Esophagus muscularis mucosa (tissue), 4 donors: ENCODE measurements around the gene HIRA. TPM values are rescaled to one million over a fixed set of nuclear protein-coding genes. Genes with fewer than 3 reads are reported as not detected.

Experiments used
- DNase-seq: peaks from one replicate; pipeline ENCODE4 v3.0.0-alpha.2; 2017; ENCODE audit errors: extremely low spot score
- H3K27ac ChIP-seq, 4 donors: fragments of 200-600 bp; sonication (generic); replicated peaks in 1 of 4; 1 replicate in 3 of 4; 2 replicates in 1 of 4; pipeline ENCODE4 v1.5.1; 2016 to 2019; ENCODE audit warnings: mild to moderate bottlenecking in 1 of 4
- H3K27me3 ChIP-seq, 4 donors: fragments of 200-600 bp; sonication (generic); one replicate each; pipeline versions ENCODE4 v1.5.1 to v1.6.0; 2016 to 2019
- H3K36me3 ChIP-seq, 4 donors: fragments of 200-600 bp; sonication (generic); one replicate each; pipeline ENCODE4 v1.5.1; 2016 to 2019
- H3K4me1 ChIP-seq, 4 donors: fragments of 200-600 bp; sonication (generic); one replicate each; pipeline ENCODE4 v1.5.1; 2016 to 2019
- H3K4me3 ChIP-seq, 4 donors: fragments of 200-600 bp; sonication (generic); 1 replicate in 2 of 4; 2 replicates in 2 of 4; pipeline ENCODE4 v1.5.1; 2016 to 2019; ENCODE audit warnings: mild to moderate bottlenecking in 4 of 4, moderate library complexity in 1 of 4
- H3K9me3 ChIP-seq, 4 donors: fragments of 200-600 bp; sonication (generic); 1 replicate in 3 of 4; 2 replicates in 1 of 4; pipeline ENCODE4 v1.5.1; 2016 to 2019
- CTCF ChIP-seq, 3 experiments: fragments of 200-600 bp in 2 of 3; fragments of 450-650 bp in 1 of 3; sonication (generic) in 2 of 3; IDR thresholded peaks; one replicate each; pipeline ENCODE4 v1.5.1; 2017 to 2019; ENCODE audit warnings: antibody characterized with exemption in 3 of 3, mild to moderate bottlenecking in 2 of 3, moderate library complexity in 1 of 3
- EP300 ChIP-seq: sonication (generic); formaldehyde crosslinking; IDR thresholded peaks from one replicate; pipeline ENCODE4 v1.6.1; 2017; ENCODE audit warnings: antibody characterized with exemption
- POLR2A ChIP-seq: fragments of 450-650 bp; IDR thresholded peaks from one replicate; pipeline ENCODE4 v1.6.1; 2017; ENCODE audit warnings: antibody characterized with exemption, moderate library complexity, mild to moderate bottlenecking, low read depth
- POLR2AphosphoS5 ChIP-seq, 2 donors: sonication (generic); formaldehyde crosslinking; IDR thresholded peaks; one replicate each; pipeline ENCODE4 v1.6.1; 2017; ENCODE audit warnings: antibody characterized with exemption in 2 of 2
- WGBS: methylation state at CpG from one replicate; pipeline ENCODE4 v1.1.5; 2018; 5-methylcytosine and 5-hydroxymethylcytosine counted together
- intact Hi-C: fragments of 100-400 bp; cut with DNase I; formaldehyde crosslinking; loops from one replicate; pipeline ENCODE4 v1.15.1; 2023
- total RNA-seq, 4 donors: library from RNA; depleted of rRNA; stranded (reverse); fragments of >200 nt; gene quantifications; one replicate each; pipeline versions ENCODE4 v1.1.0 to v1.2.1, GENCODE V29; 2016

The HIRA gene
- total RNA-seq, 4 donors from 2014 or later, result 22.0 to 31.6 (median 26.5) TPM

- TF ChIP-seq POLR2A, result no peak
- peak; percentile 51 to 87 for TF ChIP-seq POLR2AphosphoS5 (IDR thresholded peaks at IDR 0.05)
- peak in 1 of 3 experiments; percentile 19 for TF ChIP-seq CTCF (IDR thresholded peaks at IDR 0.05)
- under 1% methylated on average over 32 of the region's 42 CpGs for WGBS
Observed at GRCh38 chr22:19478901-19479354, 47.4 kb upstream of the HIRA start, which contains the start of gene UFD1. TSS of gene UFD1 (minus strand) at chr22:19479193. CDS start at chr22:19479085, 108 bp downstream.

GRCh38 chr22:19478045-19478900 is 46.7 kb upstream of the HIRA start:
- Histone ChIP-seq H3K4me1 (peaks cover 18 to 54% (median 50%) of the 10 kb centered on the region in 4 donors), H3K9me3 (no peaks in the 10 kb centered on the region), H3K27me3 (peaks cover 0 to 5% (median 0%) of the 10 kb centered on the region in 4 donors), H3K27ac (peak overlapping the region; percentile 86 to 96 (median 93)), H3K36me3 (peaks cover 5 to 24% (median 21%) of the 10 kb centered on the region in 4 donors), H3K4me3 (peak overlapping the region; percentile 87 to 96 (median 92))
- TF ChIP-seq POLR2AphosphoS5 (IDR thresholded peaks at IDR 0.05) (no peak), CTCF (IDR thresholded peaks at IDR 0.05) (no peak), EP300 (no peak), POLR2A (no peak)
- intact Hi-C loops, result no loop called here
- under 1% methylated on average over 30 of the region's 31 CpGs for WGBS
- DNase-seq, result no peak

More at GRCh38 chr22:19478901-19479354, 47.4 kb upstream of the HIRA start, which contains the start of gene UFD1:
- DNase-seq, result peak; percentile 97
- intact Hi-C loops, result no loop called here
- Histone ChIP-seq H3K36me3 (peaks cover 0 to 17% (median 14%) of the 10 kb centered on the region in 4 donors), H3K27ac (peak within 1 kb of the TSS; percentile 86 to 96 (median 93)), H3K27me3 (peaks cover 0 to 5% (median 0%) of the 10 kb centered on the region in 4 donors), H3K4me1 (peaks cover 18 to 48% (median 48%) of the 10 kb centered on the region in 4 donors), H3K4me3 (peak within 1 kb of the TSS; percentile 87 to 96 (median 92)), H3K9me3 (no peaks in the 10 kb centered on the region)

GRCh38 chr22:19477321-19478044 is 46.0 kb upstream of the HIRA start:
- peak overlapping the region; percentile 86 to 96 (median 93) for H3K27ac ChIP-seq
- peaks cover 12 to 32% (median 29%) of the 10 kb centered on the region in 4 donors for H3K36me3 ChIP-seq
- H3K4me3 ChIP-seq, result peak overlapping the region; percentile 87 to 96 (median 92)
- 28% methylated on average over 5 of the region's 5 CpGs for WGBS
- H3K9me3 ChIP-seq, result no peaks in the 10 kb centered on the region
- no peak for DNase-seq
- no peak for TF ChIP-seq EP300
- TF ChIP-seq POLR2AphosphoS5 (IDR thresholded peaks at IDR 0.05), result no peak
- peak in 1 of 3 experiments; percentile 6 for TF ChIP-seq CTCF (IDR thresholded peaks at IDR 0.05)
- H3K27me3 ChIP-seq, result peaks cover 0 to 5% (median 0%) of the 10 kb centered on the region in 4 donors
- H3K4me1 ChIP-seq, result peaks cover 18 to 56% (median 51%) of the 10 kb centered on the region in 4 donors
- intact Hi-C loops, result no loop called here

- Histone ChIP-seq H3K4me3 (no peak overlapping the region), H3K9me3 (no peaks in the 10 kb centered on the region), H3K27ac (peak overlapping the region in 3 of 4 donors; percentile 24 to 42 (median 35)), H3K4me1 (peaks cover 18 to 56% (median 51%) of the 10 kb centered on the region in 4 donors), H3K27me3 (peaks cover 0 to 5% (median 0%) of the 10 kb centered on the region in 4 donors), H3K36me3 (peaks cover 24 to 46% (median 43%) of the 10 kb centered on the region in 4 donors)
- DNase-seq, result no peak
- TF ChIP-seq POLR2AphosphoS5 (IDR thresholded peaks at IDR 0.05), result no peak
- TF ChIP-seq EP300, result no peak
- no peak for TF ChIP-seq POLR2A
- no peak for TF ChIP-seq CTCF (IDR thresholded peaks at IDR 0.05)
- intact Hi-C loops, result no loop called here
- 75% methylated on average over 3 of the region's 3 CpGs for WGBS
Observed at GRCh38 chr22:19476023-19476422, 44.5 kb upstream of the HIRA start.
